Adrenal gland (tissue), 19 donors: ENCODE results near the gene PSMC3. TPM values are rescaled to one million over a fixed set of nuclear protein-coding genes. Genes with fewer than 3 reads are reported as not detected.

Experiments
- DNase-seq, 7 donors: peaks; one replicate each; pipeline ENCODE4 v3.0.0-alpha.2; 2019 to 2020
- H3K27ac ChIP-seq, 5 donors: fragments of 200-600 bp; sonication (generic) in 4 of 5; 1 replicate in 3 of 5; 2 replicates in 2 of 5; pipeline versions ENCODE4 v1.5.1 to v1.8.0; 2016 to 2020; ENCODE audit warnings: mild to moderate bottlenecking in 1 of 5
- H3K27me3 ChIP-seq: fragments of 200-600 bp; 2 replicates; pipeline ENCODE4 v1.8.0; 2021
- H3K36me3 ChIP-seq, 2 donors: fragments of 200-600 bp; replicated peaks in 1 of 2; 1 replicate in 1 of 2; 2 replicates in 1 of 2; pipeline versions ENCODE4 v1.5.1 to v1.8.0; 2018 to 2022
- H3K4me1 ChIP-seq, 2 donors: fragments of 200-600 bp; replicated peaks in 1 of 2; 1 replicate in 1 of 2; 2 replicates in 1 of 2; pipeline versions ENCODE4 v1.5.1 to v1.8.0; 2018 to 2021
- H3K4me3 ChIP-seq, 4 donors: fragments of 200-600 bp; sonication (generic) in 3 of 4; one replicate each; pipeline ENCODE4 v1.5.1; 2016 to 2018
- H3K9me3 ChIP-seq, 3 donors: fragments of 200-600 bp; sonication (generic) in 1 of 3; replicated peaks in 1 of 3; 1 replicate in 2 of 3; 2 replicates in 1 of 3; pipeline versions ENCODE4 v1.5.1 to v1.8.0; 2016 to 2021
- CTCF ChIP-seq, 6 experiments: fragments of 450-650 bp in 4 of 6; fragments of 200-600 bp in 2 of 6; sonication (generic) in 1 of 6; IDR thresholded peaks; 1 replicate in 5 of 6; 2 replicates in 1 of 6; pipeline versions ENCODE4 v1.5.1 to v1.8.0; 2016 to 2021; ENCODE audit warnings: antibody characterized with exemption in 6 of 6, mild to moderate bottlenecking in 2 of 6, moderate library complexity in 1 of 6
- POLR2A ChIP-seq, 2 donors: fragments of 450-650 bp; IDR thresholded peaks; one replicate each; pipeline ENCODE4 v1.6.1; 2017; ENCODE audit warnings: antibody characterized with exemption in 2 of 2, mild to moderate bottlenecking in 2 of 2, moderate library complexity in 1 of 2
- WGBS, 4 donors: extraction: QIAGEN DNeasy Blood & Tissue Kit in 2 of 4; methylation state at CpG; one replicate each; pipeline versions ENCODE4 v1.1.5 to v1.1.7; 2013 to 2017; 5-methylcytosine and 5-hydroxymethylcytosine counted together
- intact Hi-C, 2 donors: fragments of 100-400 bp; cut with DNase I; formaldehyde crosslinking; loops; one replicate each; pipeline versions ENCODE4 v1.14.1 to v1.15.0; 2022 to 2023
- long read RNA-seq, 10 donors: library from polyadenylated mRNA in 3 of 10; unstranded in 2 of 10; stranded (forward) in 1 of 10; transcript quantifications; one replicate each; pipeline ENCODE4 v2.0.0 and lab custom pipeline, GENCODE V29; 2021 to 2026
- polyA plus RNA-seq, 3 donors: library from polyadenylated mRNA; stranded (reverse); fragments of 200-250 nt in 2 of 3; fragments of 350-450 nt in 1 of 3; fragmentation: Illumina TruSeq in 1 of 3; extraction: RNeasy Lipid Tissue Mini Kit (QIAGEN cat#74804) in 1 of 3; gene quantifications; one replicate each; pipeline ENCODE4 v1.2.3, GENCODE V29; 2013 to 2014
- total RNA-seq, 9 donors: library from RNA; depleted of rRNA in 4 of 9; stranded (reverse); fragments of >200 nt in 4 of 9; fragments of 120-200 nt in 1 of 9; fragmentation: NEBNext Ultra II Directional in 1 of 9; extraction: Animal tissue kit (Norgen Biotek cat#: 25700) in 1 of 9; gene quantifications; one replicate each; pipeline versions ENCODE4 v1.1.0 to v1.2.4, GENCODE V29; 2013 to 2023
- donor health status: healthy with polysubstance abuse.
- donor health status: Bipolar disorder and iron deficiency.
- donor health status: DM: yes; HTN: yes; CAD: no.
- donor health status: DM: no; HTN: no; CAD: no.
- donor health status: DM: no; HTN: no; CAD: no.
- donor health status: DM: yes; HTN: yes; CAD: no.

Gene PSMC3
- total RNA-seq (100 to 1,000 TPM in 6 of 9 donors, 10 to 100 TPM in 3; 85.4 to 173 (median 128) TPM), polyA plus RNA-seq (100 to 1,000 TPM; 110 to 291 (median 137) TPM)
- long read RNA-seq, donor 1, transcript PSMC3-212 (12 exons, 1,373 nt), result major isoform, 80 of 139 reads
- long read RNA-seq, donor 1, partial matches to known transcripts, result 55 of 139 reads
- long read RNA-seq, donor 1, other reads (novel, unspliced or antisense), result 0 of 139 reads
- long read RNA-seq, donor 2, transcript PSMC3-212 (12 exons, 1,373 nt), result major isoform, 37 of 72 reads
- long read RNA-seq, donor 2, partial matches to known transcripts, result 31 of 72 reads
- long read RNA-seq, donor 2, other reads (novel, unspliced or antisense), result 0 of 72 reads
- long read RNA-seq, donor 3, transcript PSMC3-212 (12 exons, 1,373 nt), result major isoform, 43 of 68 reads
- long read RNA-seq, donor 3, partial matches to known transcripts, result 23 of 68 reads
- long read RNA-seq, donor 3, other reads (novel, unspliced or antisense), result 0 of 68 reads
- long read RNA-seq, donor 4, transcript PSMC3-212 (12 exons, 1,373 nt), result major isoform, 128 of 153 reads
- long read RNA-seq, donor 4, partial matches to known transcripts, result 9 of 153 reads
- long read RNA-seq, donor 4, other reads (novel, unspliced or antisense), result 16 of 153 reads
- long read RNA-seq, donor 5, transcript PSMC3-212 (12 exons, 1,373 nt), result major isoform, 167 of 191 reads
- long read RNA-seq, donor 5, partial matches to known transcripts, result 10 of 191 reads
- long read RNA-seq, donor 5, other reads (novel, unspliced or antisense), result 14 of 191 reads
- long read RNA-seq, donor 6, transcript PSMC3-212 (12 exons, 1,373 nt), result major isoform, 88 of 98 reads
- long read RNA-seq, donor 6, partial matches to known transcripts, result 6 of 98 reads
- long read RNA-seq, donor 6, other reads (novel, unspliced or antisense), result 4 of 98 reads
- long read RNA-seq, donor 7, transcript PSMC3-212 (12 exons, 1,373 nt), result major isoform, 14 of 39 reads
- long read RNA-seq, donor 7, partial matches to known transcripts, result 23 of 39 reads
- long read RNA-seq, donor 7, other reads (novel, unspliced or antisense), result 0 of 39 reads
- long read RNA-seq, donor 8, transcript PSMC3-212 (12 exons, 1,373 nt), result major isoform, 62 of 104 reads
- long read RNA-seq, donor 8, partial matches to known transcripts, result 42 of 104 reads
- long read RNA-seq, donor 8, other reads (novel, unspliced or antisense), result 0 of 104 reads
- long read RNA-seq, donor 9, transcript PSMC3-212 (12 exons, 1,373 nt), result major isoform, 25 of 38 reads
- long read RNA-seq, donor 9, partial matches to known transcripts, result 13 of 38 reads
- long read RNA-seq, donor 9, other reads (novel, unspliced or antisense), result 0 of 38 reads
- long read RNA-seq, donor 10, transcript PSMC3-212 (12 exons, 1,373 nt), result major isoform, 29 of 52 reads
- long read RNA-seq, donor 10, partial matches to known transcripts, result 23 of 52 reads
- long read RNA-seq, donor 10, other reads (novel, unspliced or antisense), result 0 of 52 reads

- H3K36me3 ChIP-seq, result peaks cover 0 to 32% of the 10 kb centered on the region in 2 donors
- peak within 1 kb of the TSS; percentile 85 to 99 (median 94) for H3K4me3 ChIP-seq
- no peaks in the 10 kb centered on the region for H3K27me3 ChIP-seq
- peak; percentile 98 to 99 (median 99) for DNase-seq
- intact Hi-C loops, result no loop called here
- WGBS, 4 donors, result 0 to 1% (median 0%) methylated on average over 44 to 62 of the region's 62 CpGs
- peak; percentile 62 to 94 for TF ChIP-seq POLR2A (IDR thresholded peaks at IDR 0.05)
- TF ChIP-seq CTCF (IDR thresholded peaks at IDR 0.05), result no peak
- no peaks in the 10 kb centered on the region for H3K9me3 ChIP-seq
- peaks cover 6 to 15% of the 10 kb centered on the region in 2 donors for H3K4me1 ChIP-seq
- H3K27ac ChIP-seq, result peak within 1 kb of the TSS; percentile 71 to 90 (median 86)
These were observed at the start of gene PSMC3 for GRCh38 chr11:47426062-47426956. Gene PSMC3, minus strand, starts transcription at chr11:47426439. Its CDS starts 160 bp downstream, at chr11:47426279.

- WGBS, 4 donors, result 82 to 85% (median 84%) methylated on average over 4 of the region's 4 CpGs
- no peaks in the 10 kb centered on the region for H3K9me3 ChIP-seq
- intact Hi-C loops, result no loop called here
- H3K36me3 ChIP-seq, result peaks cover 0 to 66% of the 10 kb centered on the region in 2 donors
- no peak overlapping the region for H3K4me3 ChIP-seq
- H3K27ac ChIP-seq, result no peak overlapping the region
- no peaks in the 10 kb centered on the region for H3K27me3 ChIP-seq
- no peak for TF ChIP-seq POLR2A (IDR thresholded peaks at IDR 0.05)
- no peak for TF ChIP-seq CTCF (IDR thresholded peaks at IDR 0.05)
- peaks cover 14 to 22% of the 10 kb centered on the region in 2 donors for H3K4me1 ChIP-seq
- no peak for DNase-seq
These were observed 44.4 kb upstream of the PSMC3 start for GRCh38 chr11:47470671-47471070.

- 90 to 96% (median 92%) methylated on average over 6 to 7 of the region's 7 CpGs for WGBS, 4 donors
- no peaks in the 10 kb centered on the region for H3K27me3 ChIP-seq
- no peak for DNase-seq
- peaks cover 17 to 28% of the 10 kb centered on the region in 2 donors for H3K4me1 ChIP-seq
- no peaks in the 10 kb centered on the region for H3K9me3 ChIP-seq
- H3K4me3 ChIP-seq, result no peak overlapping the region
- intact Hi-C loops, result loop anchor here in 1 of 2 donors (5.0 kb wide), 1 partner anchor 83 kb away; the partner anchor contains the start of gene CELF1
- H3K36me3 ChIP-seq, result peaks cover 0 to 55% of the 10 kb centered on the region in 2 donors
- H3K27ac ChIP-seq, result peak overlapping the region in 2 of 5 donors; percentile 21 to 47
- TF ChIP-seq CTCF (IDR thresholded peaks at IDR 0.05) (no peak), POLR2A (IDR thresholded peaks at IDR 0.05) (no peak)
These were observed 43.3 kb upstream of the PSMC3 start for GRCh38 chr11:47469361-47470179.
